Measurements from ENCODE around the gene POC5.

Gene POC5

GRCh38 chr5:75659791-75660450 lies 57.3 kb downstream of the POC5 start:
- DNase-seq = no peak

DNA sequence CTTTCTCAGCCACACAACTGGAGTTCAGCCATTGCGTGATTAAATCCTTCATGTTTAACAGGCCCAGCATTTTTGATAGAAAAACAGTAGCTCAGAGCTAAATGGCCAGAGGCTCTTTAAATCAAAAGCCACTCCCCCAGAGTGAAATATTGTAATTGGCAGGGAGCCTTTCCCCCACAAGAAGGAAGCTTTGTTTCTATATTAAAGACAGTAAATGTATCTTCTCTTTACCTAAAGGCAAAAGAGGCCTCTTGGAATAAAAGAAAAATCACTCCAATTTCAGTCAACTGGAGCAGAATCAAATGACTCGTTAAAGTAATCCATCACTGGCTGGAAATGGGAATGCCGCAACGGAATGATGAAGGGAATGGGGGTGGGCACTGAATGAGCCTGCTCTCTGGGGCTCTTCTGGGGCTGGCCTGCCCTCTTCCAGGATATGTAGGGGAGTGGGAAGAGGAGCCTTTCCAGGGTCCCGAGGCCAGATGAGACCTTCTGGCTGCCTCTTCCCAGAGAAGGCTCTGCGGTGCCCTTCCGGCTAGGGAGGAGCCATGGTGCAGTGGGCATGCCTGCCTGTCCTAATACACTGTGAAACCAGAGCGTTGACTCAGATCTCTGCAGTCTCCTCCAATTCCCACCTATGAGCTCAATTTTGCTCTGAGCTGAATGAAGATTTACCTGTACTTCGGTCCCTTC lies 60.8 kb downstream of the POC5 start:
- no peak for DNase-seq

GRCh38 chr5:75654693-75655295 lies 62.4 kb downstream of the POC5 start:
- DNase-seq = no peak

- no peak for DNase-seq
Observed at GRCh38 chr5:75653521-75653920, 63.7 kb downstream of the POC5 start.

DNA sequence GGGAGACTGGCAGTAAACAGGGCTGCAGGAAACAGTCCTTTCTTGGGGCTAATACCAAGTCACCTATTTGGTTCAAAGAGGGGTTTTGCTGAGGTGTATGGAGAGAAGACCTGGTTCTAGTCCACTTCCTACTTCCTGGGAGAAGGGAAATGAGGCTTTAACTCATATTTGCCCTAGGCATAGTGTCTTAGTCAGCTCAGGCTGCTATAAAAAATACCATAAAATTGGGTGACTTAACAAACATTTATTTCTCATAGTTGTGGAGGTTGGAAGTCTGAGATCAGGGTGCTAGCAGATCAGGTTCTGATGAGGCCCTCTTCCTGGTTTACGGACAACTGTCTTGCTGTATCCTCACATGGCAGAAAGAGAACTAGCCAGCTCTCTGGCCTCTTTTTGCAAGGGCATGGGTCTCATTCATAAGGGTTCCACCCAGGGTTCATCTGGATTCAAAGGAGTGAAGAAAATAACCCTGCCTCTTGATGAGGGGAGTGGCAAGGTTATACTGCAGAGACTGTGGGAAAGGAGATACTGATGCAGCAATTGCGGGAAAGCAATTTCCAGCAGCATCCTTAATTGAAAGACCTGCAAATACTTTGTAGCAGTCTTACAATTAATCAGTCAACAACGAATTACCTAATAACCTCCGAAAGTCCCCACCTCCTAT lies 65.5 kb downstream of the POC5 start:
- no peak for DNase-seq

- no peak for DNase-seq
Observed at GRCh38 chr5:75648712-75649111, 68.5 kb downstream of the POC5 start.

DNA sequence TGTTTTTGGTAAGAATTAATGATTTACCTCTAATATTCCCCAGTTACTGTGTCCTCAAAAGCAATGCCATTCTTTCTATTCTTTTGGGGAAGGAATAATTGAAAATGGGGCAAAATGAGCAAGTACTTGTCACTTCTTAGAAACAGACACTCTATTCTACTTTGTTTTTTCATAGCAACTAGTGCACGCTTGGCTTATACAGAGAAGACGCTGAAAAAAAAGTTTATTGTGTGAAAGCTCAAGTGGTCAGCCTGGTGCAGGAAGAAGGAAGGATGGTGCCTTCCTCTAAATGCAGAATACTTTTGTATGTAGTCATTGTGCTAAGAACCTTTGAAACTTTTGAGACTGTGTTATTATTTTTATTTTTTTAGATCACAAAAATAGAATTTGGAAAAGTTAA lies 76.4 kb downstream of the POC5 start:
- DNase-seq = no peak

DNA sequence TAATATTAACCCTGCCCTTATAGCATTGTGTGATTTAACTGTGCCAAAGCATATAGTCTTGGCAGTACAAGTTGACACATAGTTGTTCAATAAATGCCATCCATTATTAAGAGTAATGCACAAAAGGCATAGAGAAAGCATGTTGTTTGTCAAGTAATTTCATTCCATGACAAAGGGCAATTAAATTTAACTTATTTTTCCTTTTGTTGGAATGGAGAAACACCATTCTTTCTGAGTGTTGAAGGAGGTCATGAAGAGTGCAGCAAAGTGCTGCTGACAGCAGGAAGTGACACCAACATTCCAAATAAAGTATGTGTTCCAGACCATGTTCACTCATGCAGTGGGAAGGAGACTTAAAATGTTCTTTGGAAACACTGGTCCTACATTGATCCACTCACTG lies 76.8 kb downstream of the POC5 start:
- no peak for DNase-seq

DNA sequence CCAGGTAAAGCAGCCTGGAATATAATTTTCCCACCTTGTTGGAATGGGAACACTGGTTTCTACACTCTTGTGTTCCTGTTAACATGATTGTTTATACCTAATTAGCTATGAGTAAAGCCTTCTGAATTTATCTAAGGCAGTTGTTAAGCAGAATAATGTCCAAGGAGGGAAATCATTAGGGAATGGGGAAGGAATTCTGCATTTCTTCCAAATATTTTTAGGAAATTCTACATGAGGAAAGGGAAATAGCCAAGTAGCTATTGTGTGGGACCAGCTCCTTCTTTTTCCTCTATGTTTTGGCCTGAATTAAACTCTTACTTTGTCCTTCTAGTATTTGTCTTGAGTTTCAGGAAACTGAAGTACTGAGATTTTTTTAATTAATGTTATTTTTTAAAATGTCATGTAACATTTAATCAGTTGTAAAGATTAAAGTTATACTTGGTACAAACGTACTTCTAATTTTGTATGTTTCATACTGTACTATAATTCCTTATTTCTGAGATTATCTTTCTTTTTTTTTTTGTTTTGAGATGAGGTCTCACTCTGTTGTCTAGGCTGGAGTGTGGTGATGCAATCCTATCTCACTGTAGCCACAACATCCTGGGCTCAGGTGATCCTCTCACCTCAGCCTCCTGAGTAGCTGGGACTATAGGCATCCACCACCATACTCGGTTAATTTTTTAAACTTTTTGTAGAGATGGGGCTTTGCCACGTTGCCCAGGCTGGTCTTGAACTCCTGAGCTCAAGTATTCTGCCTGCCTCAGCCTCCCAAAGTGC lies 77.5 kb downstream of the POC5 start:
- no peak for DNase-seq

- DNase-seq = no peak
Observed at GRCh38 chr5:75637949-75638348, 79.3 kb downstream of the POC5 start.

DNA sequence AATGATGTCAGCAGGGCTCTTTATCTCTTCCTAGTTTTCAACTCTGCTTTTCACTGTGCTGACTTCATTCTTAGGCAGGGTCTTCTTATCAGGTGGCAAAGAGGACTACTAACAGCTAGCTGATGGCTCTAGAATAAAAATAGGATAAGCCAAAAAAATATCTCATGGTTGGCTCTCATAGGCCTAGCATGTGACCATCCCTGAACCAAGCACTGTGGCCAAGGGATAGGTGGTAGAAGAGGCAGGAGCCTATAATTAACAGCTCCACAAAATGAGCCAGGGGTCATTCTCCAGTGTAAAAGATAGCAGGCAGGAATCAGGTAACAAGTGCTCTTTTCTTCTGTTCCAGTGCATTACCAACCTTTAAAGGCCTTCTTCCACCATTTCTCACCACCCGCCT lies 84.9 kb downstream of the POC5 start:
- DNase-seq = no peak

DNA sequence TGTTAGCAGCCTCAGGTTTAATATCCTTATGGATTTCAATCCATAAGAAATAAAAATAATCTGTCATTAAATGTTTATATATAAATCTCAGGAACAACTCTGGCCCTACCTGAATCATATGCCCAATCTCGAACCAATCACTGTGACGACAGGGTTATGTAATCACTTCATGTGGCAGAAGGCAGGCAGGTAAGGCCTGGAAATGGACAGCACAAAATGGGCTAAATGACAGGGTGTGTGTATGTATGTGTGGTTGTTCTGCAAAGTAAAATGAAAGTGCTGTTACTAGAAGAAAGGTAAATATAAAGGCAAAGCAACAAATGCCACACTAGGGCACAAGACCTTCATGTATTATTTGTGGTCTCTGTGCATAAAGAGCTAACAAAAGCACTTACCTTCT lies 86.4 kb downstream of the POC5 start:
- no peak for DNase-seq

GRCh38 chr5:75627801-75628200 lies 89.4 kb downstream of the POC5 start:
- DNase-seq = no peak

GRCh38 chr5:75626959-75627358 lies 90.3 kb downstream of the POC5 start:
- DNase-seq = no peak
